IPS DF 19.7 (cell line): ENCODE results near the gene ATF3.
"Not testable (repeated sequence)": the region's sequence is repeated elsewhere in the genome, so short reads cannot be mapped to it uniquely, and the experiment has no call there.

Experiments
- DNase-seq: peaks from one replicate; pipeline ENCODE4 v3.0.0-alpha.2; 2013; ENCODE audit warnings: low read depth, low spot score

The ATF3 gene

DNA sequence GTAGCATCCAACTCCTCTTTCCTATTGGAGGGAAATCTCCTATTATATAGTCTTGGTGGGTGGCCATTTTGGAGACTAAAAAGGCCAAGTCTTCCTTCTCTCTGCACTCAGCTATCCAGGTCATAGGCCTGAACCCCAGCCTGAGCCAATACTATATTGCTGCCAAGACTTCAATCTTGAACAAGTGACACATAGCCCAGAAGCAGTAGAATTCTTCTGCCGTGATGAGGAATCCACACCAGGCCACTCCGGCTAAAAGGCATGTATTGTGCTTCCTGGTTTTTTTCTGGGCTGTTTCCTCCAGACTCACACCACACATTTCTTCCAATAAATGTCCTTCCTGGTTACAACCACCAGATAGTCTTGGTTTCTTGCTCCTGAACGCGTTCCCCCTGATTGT lies 43.0 kb downstream of the ATF3 start:
- DNase-seq = no peak

DNA sequence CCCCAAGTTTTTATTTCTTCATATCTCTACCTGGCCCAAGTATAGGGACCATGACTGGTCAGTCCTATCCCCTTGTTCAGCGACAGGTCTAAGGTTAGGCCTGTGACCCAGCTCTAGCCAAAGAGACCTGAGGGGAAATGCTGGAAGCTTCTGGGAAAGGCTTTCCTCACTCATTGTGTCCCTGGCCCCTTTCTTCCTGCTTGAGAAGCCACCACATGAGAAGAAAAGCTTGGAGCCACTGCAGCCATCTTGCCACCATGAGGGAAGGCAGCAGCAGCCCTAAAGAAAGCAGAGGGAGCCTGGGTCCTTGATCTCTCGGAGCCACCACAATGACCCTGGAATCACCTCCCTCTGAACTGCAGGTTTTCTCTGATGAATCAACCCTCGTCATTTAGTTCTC lies 43.4 kb downstream of the ATF3 start:
- DNase-seq = no peak

DNA sequence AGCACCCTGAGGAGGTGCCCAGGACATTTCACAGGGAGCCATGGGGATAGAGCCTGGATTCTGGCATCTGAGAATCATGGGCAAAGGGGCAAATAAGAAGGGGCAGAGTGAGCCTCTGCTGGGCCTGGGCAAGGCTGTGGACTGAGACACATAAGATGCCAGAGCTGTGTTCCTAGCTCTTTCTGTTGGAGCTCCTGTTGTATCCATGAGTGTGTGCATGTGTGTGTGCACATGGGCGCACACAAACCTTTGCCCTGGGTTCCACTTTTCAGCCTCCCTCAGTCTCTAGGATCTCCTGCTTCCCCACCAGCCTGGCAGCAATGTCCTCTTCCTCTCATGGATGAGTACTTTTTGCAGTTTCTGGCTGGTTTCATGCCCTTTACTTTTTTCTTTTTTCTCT lies 44.0 kb downstream of the ATF3 start:
- DNase-seq = no peak

DNA sequence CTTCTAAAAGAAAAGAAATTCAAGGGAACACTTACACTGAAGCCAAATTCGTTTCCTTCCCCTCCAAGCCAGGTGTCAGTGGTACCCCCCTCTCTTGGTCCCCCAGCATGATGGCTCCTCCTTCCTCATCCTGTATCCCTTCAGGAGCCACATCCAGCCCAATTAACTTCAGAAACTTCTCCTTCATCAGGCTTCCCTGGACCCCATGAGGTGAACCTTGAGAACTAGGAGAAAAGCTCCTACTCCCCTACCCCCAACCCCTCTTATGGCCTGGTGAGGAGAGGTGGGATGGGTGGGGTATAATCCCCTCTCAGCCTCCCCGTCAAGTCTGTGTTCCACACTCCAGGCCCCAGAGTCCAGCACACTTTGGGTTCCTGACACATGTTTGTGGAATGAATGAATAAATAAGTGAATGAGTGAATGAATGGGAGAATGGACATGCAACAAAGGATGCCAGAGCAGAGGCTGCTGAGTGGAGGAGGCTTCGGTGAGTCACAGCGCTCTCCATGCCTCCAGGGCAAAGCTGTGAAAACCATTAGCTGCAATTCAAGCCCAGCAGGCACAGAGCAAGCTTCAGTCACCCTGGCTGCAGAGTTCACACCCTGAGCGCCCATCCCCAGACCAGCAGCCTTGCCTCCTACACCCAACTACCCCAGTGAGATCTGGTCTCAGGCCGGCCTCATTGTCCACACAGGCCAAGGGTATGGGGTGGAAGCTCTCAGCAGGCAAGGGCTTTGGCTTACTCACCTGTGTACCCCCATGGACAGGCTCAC lies 47.3 kb downstream of the ATF3 start:
- DNase-seq = no peak

DNA sequence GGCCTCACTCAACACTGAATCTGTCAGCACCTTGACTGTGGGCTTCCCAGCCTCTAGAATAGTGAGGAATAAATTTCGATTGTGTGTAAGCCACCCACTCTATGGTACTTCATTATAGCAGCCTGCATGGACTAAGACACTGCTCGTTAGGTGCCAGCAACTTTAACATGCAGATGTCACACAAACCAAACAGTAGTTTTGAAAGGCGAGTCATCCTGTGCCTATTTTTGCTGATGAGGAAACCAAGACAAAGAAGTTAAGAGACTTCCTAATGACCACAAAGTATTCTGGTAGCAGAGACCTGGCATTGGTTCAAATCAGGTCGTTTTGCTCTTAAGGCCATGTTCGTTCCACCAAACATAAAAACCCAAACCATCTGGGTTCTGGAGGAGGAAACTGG lies 48.2 kb downstream of the ATF3 start:
- no peak for DNase-seq

DNA sequence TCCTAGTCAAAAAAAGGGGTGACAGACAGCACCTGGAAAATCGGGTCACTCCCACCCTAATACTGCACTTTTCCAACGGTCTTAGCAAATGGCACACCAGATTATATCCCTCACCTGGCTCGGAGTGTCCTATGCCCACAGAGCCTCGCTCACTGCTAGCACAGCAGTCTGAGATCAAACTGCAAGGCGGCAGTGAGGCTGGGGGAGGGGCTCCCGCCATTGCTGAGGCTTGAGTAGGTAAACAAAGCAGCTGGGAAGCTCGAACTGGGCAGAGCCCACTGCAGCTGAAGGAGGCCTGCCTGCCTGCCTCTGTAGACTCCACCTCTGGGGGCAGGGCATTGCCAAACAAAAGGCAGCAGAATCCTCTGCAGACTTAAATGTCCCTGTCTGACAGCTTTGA lies 49.7 kb downstream of the ATF3 start:
- not testable (repeated sequence) for DNase-seq

DNA sequence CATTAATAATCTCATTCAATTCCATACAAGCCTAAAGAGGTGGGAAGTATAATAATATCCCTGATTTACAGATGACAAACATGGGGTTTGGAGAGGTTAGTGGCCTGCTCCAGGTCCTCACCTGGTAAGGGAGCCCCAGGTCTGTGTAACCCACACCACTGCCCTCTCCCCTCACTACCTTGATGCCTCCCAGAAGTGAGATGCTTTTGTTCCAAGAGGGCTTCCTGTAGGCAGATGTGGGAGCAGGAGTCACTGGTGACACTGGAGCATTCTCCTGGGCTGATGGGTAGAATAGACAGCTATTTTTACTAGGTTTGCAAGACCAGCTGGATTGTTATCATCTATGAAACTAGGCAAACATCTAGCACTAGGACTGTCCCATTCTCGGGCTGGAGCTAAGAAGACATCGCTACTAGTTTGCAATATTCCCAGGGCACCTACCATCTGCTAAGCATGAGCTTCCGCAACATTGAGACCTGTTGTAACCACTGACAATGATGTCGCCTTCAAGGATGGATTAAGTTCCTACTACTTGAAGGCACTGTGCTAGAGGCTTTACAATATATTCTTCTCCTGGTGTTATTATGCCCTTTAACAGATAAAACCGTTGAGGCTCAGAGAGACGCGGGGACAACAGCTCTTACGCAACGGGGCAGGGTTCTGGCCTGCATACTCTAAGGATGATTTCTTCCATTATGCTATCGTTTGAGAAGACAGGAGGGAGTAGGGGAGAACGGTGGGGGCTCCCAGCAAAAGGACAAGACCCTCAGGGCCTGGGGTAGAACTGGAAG lies 56.0 kb downstream of the ATF3 start:
- no peak for DNase-seq

DNA sequence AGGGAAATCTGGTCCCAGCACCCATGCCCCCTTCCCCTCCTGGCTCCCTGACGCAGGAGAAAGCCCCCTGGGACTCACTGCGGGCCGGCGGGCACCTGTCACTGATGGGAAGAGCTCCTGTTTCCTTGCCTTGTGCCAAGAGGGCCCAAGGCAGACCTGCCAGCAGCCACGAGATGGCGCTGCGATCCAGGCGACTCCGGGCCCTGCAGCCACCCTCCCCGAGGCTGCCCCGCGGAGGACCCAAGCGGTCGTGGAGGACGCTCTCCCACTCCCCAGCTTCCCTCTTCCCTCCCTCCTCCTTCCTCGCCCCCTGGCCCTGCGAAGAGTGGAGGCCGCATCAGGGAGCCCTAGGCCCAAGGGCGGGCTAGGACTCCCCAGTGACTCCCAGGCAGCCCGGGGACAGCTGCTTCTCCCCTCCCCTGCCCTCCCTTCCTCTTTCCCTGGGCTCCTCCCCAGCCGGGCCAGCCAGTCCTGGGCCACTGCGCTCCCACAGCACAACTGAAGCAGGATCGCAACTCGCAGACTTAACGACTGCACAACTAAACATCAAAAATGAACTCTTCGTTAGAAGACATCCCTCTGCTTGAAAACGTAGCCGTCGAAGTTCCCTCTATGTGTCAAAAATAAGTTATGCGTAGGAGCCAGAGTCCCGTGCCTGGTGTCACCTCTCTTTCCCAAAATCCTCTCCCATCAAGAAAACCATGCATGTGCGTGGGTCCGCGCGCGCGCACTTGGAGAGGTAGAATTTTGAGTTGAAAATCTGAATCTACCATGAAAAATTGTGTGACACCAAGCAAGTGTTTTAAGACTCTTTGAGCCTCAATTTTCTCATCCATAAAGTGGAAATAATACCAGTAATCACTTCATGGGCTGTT lies 56.9 kb downstream of the ATF3 start:
- no peak for DNase-seq

DNA sequence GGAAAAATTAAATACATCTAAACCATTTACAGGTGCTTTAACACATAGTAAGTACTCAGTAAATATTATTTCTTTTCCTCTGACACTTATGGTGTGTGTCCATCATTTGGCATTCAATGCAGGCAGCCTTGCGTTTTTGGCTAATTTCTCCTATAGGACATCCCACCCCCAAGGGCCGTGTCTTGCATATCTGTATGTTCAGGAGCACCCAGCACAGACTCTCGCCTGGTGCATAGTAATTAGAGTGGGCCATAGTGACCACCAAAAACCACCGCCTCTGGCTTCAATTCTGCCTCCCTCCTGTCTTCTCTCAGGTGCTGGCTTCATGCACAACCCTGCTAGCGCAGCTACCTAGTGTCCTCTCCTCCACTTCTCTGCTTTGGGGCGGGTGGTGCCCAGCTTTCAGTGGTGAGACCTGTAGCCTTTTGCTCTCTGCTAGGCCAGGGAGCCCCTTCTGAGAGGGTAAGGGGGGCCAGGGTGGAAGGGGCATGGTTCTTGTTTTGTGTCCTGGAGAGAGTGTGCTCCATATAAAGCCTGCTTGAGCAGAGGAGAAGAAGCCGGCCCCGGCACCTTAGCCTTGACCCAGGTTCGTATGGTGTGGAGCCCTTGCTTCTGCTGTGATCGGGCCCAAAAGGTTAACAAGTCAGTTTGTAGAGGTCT lies 57.7 kb downstream of the ATF3 start:
- DNase-seq = no peak

DNA sequence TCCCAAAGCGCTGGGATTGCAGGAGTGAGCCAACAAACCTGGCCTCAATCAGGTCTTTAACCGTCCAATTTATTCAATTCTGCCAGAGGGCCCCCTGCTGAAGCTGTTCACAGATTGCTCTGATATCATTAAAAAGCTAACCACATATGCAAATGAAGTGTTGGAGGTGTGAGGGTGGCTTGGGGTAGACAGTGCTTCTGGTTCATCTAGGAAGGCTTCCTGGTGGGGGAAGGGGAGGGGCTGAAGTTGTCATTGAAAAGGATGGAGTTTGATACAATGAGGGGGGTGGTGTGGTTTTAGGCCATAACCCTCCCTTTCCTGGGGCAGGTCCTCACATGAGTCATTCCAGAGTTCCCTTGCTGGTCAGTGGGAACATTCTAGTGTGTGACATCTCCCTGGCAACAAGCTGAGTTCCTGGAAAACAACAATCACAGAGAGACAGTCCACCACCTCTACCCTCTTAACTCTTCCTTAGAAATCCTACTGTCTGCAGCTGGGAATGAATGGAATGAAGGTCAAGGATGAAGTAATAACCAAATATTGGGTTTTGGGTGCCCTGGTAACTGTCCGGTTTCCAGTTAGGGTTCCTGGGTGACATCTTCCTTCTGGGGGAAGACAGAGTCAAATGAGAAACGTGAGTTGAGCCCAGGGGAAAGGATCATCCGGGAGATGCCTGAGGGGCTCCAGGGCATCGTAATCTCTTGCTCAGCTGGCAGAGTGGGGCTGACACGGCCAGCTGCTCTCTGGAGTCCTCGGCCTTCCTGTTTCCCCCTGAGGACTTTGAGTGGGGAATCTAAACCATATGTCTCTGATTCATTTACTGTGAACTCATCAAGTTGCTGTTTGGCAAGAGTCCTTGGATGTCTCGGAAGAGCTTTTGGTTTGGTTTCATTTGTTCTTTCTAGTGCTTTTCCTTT lies 58.9 kb downstream of the ATF3 start:
- no peak for DNase-seq

DNA sequence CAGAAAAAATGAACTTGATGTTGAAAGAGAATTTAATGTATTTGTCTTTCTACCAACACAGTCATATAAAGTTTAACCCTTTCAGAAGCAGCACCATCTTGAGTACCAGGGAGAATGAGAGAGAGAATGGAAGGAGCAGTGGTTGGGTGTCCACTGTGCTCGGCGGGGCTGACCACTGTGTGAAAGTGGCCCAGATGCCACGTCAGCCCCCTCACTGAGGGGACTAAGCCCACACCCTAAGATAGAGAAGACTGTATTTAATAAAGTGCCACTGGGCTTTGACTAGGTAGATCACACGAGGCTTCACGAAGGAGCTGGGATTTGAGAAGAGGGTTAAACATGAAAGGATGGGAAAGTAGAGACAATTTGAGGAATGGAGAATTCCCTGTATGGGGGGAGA lies 59.9 kb downstream of the ATF3 start:
- DNase-seq = no peak

DNA sequence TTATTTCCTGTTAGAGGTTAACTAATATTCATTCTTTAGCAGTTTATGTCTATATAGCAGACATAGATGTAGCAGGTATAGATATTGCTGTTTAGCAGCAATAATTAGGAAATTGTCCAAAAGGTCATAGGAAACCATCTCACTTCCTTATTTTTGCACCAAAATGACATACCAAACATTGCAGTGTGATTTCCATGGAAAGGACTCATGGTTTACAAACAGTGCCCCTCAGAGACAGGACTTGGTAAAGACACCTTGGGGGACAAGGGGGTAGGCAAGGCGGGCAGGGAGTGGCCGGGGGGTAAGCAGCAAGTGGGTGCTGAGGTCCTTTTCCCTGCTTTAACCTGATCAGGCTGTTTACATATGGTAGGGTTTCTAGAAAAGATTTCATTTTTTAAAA lies 60.5 kb downstream of the ATF3 start:
- no peak for DNase-seq

DNA sequence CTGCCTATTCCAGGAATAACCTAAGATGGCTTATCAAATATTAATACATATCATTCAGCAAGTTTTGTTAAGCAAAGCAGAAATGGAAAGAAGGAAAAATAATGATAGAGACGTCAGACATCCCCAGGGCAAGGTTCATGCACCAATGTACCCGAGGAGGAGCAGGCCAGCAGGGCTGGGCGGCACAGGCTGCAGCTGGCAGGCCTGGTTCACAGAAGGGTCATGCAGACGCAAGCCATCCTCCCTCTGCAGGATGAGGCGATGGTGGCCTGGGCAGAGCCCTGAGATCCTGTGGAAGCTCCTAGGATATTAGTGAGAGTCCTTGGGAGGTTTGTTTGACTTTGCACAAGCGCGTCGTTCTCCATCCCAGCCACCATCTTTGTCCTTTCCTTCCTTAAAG lies 61.0 kb downstream of the ATF3 start:
- no peak for DNase-seq

DNA sequence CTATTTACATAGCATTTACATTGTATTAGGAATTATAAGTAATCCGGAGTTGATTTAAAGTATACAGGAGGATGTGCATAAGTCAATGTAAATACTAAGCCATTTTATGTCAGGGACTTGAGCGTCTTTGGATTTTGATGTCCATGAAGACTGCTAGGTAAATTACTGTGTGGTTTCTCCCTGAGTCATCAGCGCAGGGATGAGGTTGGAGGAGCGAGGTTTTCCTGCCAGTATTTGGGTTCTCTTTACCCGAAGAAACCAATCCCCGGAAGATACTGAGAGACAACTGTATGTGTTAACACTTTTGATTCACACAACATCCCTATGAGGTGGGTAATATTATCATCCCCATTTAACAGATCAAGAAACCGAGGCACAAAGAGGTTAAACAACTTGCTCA lies 61.7 kb downstream of the ATF3 start:
- DNase-seq = no peak
